Hepatocyte (in vitro differentiated cells): Measurements from ENCODE around the gene RIMBP2. TPM values are rescaled to one million over a fixed set of nuclear protein-coding genes. Genes with fewer than 3 reads are reported as not detected.

Experiments
- DNase-seq: peaks from one replicate; pipeline ENCODE4 v3.0.0-alpha.2; 2016; ENCODE audit warnings: low spot score
- H2AFZ ChIP-seq: fragments of 200-600 bp; sonication (generic); 2 replicates; pipeline ENCODE4 v1.6.0; 2016; ENCODE audit warnings: antibody characterized with exemption, mild to moderate bottlenecking
- H3K27ac ChIP-seq: fragments of 200-600 bp; sonication (generic); 2 replicates; pipeline ENCODE4 v1.5.1; 2016; ENCODE audit warnings: mild to moderate bottlenecking
- H3K27me3 ChIP-seq: fragments of 200-600 bp; sonication (generic); 2 replicates; pipeline ENCODE4 v1.6.1; 2016
- H3K36me3 ChIP-seq: fragments of 200-600 bp; sonication (generic); replicated peaks from 2 replicates; pipeline ENCODE4 v1.5.1; 2016; ENCODE audit warnings: low read depth; ENCODE audit not compliant: insufficient read depth
- H3K4me1 ChIP-seq: fragments of 200-600 bp; sonication (generic); 2 replicates; pipeline ENCODE4 v1.5.1; 2016; ENCODE audit warnings: mild to moderate bottlenecking, moderate library complexity; ENCODE audit not compliant: insufficient read depth
- H3K4me2 ChIP-seq: fragments of 200-600 bp; sonication (generic); 2 replicates; pipeline ENCODE4 v1.6.0; 2016
- H3K4me3 ChIP-seq: fragments of 200-600 bp; sonication (generic); 2 replicates; pipeline ENCODE4 v1.5.1; 2016; ENCODE audit warnings: mild to moderate bottlenecking
- H3K79me2 ChIP-seq: fragments of 200-600 bp; sonication (generic); 2 replicates; pipeline ENCODE4 v1.6.0; 2017; ENCODE audit warnings: mild to moderate bottlenecking
- H3K9me2 ChIP-seq: fragments of 200-600 bp; sonication (generic); replicated peaks from 2 replicates; pipeline ENCODE4 v1.6.0; 2017; ENCODE audit warnings: mild to moderate bottlenecking; ENCODE audit not compliant: insufficient read depth
- H3K9me3 ChIP-seq: fragments of 200-600 bp; sonication (generic); 2 replicates; pipeline ENCODE4 v1.5.1; 2016; ENCODE audit warnings: low read depth, mild to moderate bottlenecking
- H4K20me1 ChIP-seq: fragments of 200-600 bp; sonication (generic); 2 replicates; pipeline ENCODE4 v1.6.0; 2016; ENCODE audit warnings: mild to moderate bottlenecking; ENCODE audit not compliant: insufficient read depth, poor library complexity, severe bottlenecking
- EZH2 ChIP-seq: fragments of 200-600 bp; sonication (generic); IDR thresholded peaks from 2 replicates; pipeline ENCODE4 v1.6.1; 2016; ENCODE audit warnings: antibody characterized with exemption, mild to moderate bottlenecking, borderline replicate concordance
- EZH2phosphoT487 ChIP-seq: fragments of 200-600 bp; sonication (generic); IDR thresholded peaks from one replicate; pipeline ENCODE4 v1.6.1; 2018; ENCODE audit warnings: antibody characterized with exemption, mild to moderate bottlenecking, low read depth, moderate library complexity; ENCODE audit not compliant: unreplicated experiment, severe bottlenecking
- WGBS: methylation state at CpG from one replicate; pipeline ENCODE4 v1.1.6; 2016; ENCODE audit warnings: low lambda C conversion rate; ENCODE audit errors: missing lambda C conversion rate; 5-methylcytosine and 5-hydroxymethylcytosine counted together
- polyA plus RNA-seq: library from polyadenylated mRNA; unstranded; fragments of >200 nt; fragmentation: Nextera tagmentation; extraction: Ambion mirVana; gene quantifications from 2 replicates; pipeline ENCODE4 v1.2.1, GENCODE V29; 2016
- total RNA-seq: library from RNA; depleted of rRNA; stranded (reverse); fragments of >200 nt; gene quantifications from 2 replicates; pipeline ENCODE4 v1.2.3, GENCODE V29; 2014
- TF ChIP-seq, protein P1 (sequence below): fragments of 200-600 bp; sonication (generic); IDR thresholded peaks from 2 replicates; pipeline ENCODE4 v1.5.1; 2016; ENCODE audit warnings: antibody characterized with exemption, mild to moderate bottlenecking; ENCODE audit not compliant: poor library complexity

The RIMBP2 gene
- total and polyA plus RNA-seq, 2 experiments from 2014 or later: 2.5 to 4.4 TPM

DNA sequence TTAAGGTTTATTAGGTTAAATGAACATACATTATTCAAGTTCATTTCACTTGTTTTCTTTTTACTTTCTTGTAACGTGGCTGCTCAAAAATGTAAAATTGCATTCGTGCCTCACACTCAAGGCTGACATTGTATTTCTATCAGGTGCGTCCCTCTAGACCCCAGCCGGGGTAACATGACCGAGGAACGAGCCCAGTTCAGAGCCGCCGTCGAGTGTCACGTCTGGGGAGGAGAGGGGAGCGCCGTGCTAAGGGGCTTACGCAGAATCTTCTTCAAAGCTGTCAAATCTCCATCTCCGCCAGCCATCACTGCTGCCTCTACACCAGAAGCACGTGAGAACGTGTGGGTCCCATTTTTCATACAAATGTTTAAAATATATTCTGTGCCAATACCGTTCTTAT, 170.6 kb downstream of the RIMBP2 start:
- Histone ChIP-seq H3K9me3 (no peaks in the 10 kb centered on the region), H3K27ac (no peak overlapping the region), H4K20me1 (no peaks in the 10 kb centered on the region), H3K4me2 (no peak overlapping the region), H3K36me3 (no peaks in the 10 kb centered on the region), H3K4me3 (no peak overlapping the region), H3K9me2 (no peaks in the 10 kb centered on the region), H2AFZ (no peak overlapping the region), H3K27me3 (no peaks in the 10 kb centered on the region), H3K79me2 (no peaks in the 10 kb centered on the region), H3K4me1 (no peaks in the 10 kb centered on the region)
- no peak for TF ChIP-seq EZH2phosphoT487
- no peak for TF ChIP-seq EZH2
- TF ChIP-seq, protein P1, sequence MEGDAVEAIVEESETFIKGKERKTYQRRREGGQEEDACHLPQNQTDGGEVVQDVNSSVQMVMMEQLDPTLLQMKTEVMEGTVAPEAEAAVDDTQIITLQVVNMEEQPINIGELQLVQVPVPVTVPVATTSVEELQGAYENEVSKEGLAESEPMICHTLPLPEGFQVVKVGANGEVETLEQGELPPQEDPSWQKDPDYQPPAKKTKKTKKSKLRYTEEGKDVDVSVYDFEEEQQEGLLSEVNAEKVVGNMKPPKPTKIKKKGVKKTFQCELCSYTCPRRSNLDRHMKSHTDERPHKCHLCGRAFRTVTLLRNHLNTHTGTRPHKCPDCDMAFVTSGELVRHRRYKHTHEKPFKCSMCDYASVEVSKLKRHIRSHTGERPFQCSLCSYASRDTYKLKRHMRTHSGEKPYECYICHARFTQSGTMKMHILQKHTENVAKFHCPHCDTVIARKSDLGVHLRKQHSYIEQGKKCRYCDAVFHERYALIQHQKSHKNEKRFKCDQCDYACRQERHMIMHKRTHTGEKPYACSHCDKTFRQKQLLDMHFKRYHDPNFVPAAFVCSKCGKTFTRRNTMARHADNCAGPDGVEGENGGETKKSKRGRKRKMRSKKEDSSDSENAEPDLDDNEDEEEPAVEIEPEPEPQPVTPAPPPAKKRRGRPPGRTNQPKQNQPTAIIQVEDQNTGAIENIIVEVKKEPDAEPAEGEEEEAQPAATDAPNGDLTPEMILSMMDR: no peak
- 82% methylated on average over 17 of the region's 17 CpGs for WGBS
- DNase-seq: no peak

DNA sequence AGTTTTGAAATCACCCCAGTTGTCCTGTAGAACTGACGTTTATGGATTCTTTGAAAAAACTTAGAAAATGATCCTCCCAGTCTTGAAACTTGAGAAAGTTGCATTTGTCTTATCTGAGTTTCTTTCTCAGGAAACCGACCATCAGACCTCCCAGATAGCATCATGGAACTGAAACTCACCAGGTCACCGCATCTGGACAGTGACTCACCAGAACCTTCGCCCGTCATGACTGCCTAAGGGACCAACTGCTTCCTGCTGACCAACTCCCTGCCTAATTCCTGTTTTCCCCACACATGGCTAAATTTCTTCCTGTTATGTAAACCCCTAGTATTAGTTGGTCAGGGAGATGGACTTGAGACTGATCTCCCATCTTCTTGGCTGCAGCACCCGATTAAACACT, 175.7 kb downstream of the RIMBP2 start:
- no peak for DNase-seq
- no peaks in the 10 kb centered on the region for H4K20me1 ChIP-seq
- H3K4me3 ChIP-seq: no peak overlapping the region
- H3K36me3 ChIP-seq: no peaks in the 10 kb centered on the region
- no peak overlapping the region for H3K27ac ChIP-seq
- no peak overlapping the region for H2AFZ ChIP-seq
- no peaks in the 10 kb centered on the region for H3K9me2 ChIP-seq
- H3K27me3 ChIP-seq: no peaks in the 10 kb centered on the region
- no peak overlapping the region for H3K4me2 ChIP-seq
- WGBS: 89% methylated on average over 6 of the region's 6 CpGs
- no peaks in the 10 kb centered on the region for H3K79me2 ChIP-seq
- no peak for TF ChIP-seq EZH2phosphoT487
- no peak for TF ChIP-seq EZH2
- TF ChIP-seq, protein P1: no peak
- no peaks in the 10 kb centered on the region for H3K4me1 ChIP-seq
- no peaks in the 10 kb centered on the region for H3K9me3 ChIP-seq

GRCh38 chr12:130538343-130539095, 177.6 kb downstream of the RIMBP2 start:
- Histone ChIP-seq H2AFZ (no peak overlapping the region), H3K4me1 (no peaks in the 10 kb centered on the region), H3K9me2 (no peaks in the 10 kb centered on the region), H3K27me3 (no peaks in the 10 kb centered on the region), H4K20me1 (no peaks in the 10 kb centered on the region), H3K36me3 (no peaks in the 10 kb centered on the region), H3K4me3 (no peak overlapping the region), H3K79me2 (no peaks in the 10 kb centered on the region), H3K4me2 (no peak overlapping the region), H3K9me3 (no peaks in the 10 kb centered on the region), H3K27ac (no peak overlapping the region)
- WGBS: 71% methylated on average over 17 of the region's 17 CpGs
- no peak for DNase-seq
- TF ChIP-seq EZH2phosphoT487 (no peak), EZH2 (no peak)
- TF ChIP-seq, protein P1: no peak
